Suprapubic skin (tissue), 4 donors: Measurements from ENCODE around the gene SLIT1. TPM values are rescaled to one million over a fixed set of nuclear protein-coding genes. Genes with fewer than 3 reads are reported as not detected.

Source experiments
- DNase-seq, 2 donors: peaks; one replicate each; pipeline ENCODE4 v3.0.0-alpha.2; 2019; ENCODE audit warnings: low spot score in 2 of 2
- H3K27ac ChIP-seq: fragments of 200-600 bp; sonication (generic); one replicate; pipeline ENCODE4 v1.5.1; 2019
- H3K27me3 ChIP-seq: fragments of 200-600 bp; sonication (generic); one replicate; pipeline ENCODE4 v1.5.1; 2019
- H3K36me3 ChIP-seq: fragments of 200-600 bp; sonication (generic); one replicate; pipeline ENCODE4 v1.5.1; 2019
- H3K4me1 ChIP-seq: fragments of 200-600 bp; sonication (generic); one replicate; pipeline ENCODE4 v1.5.1; 2019
- H3K4me3 ChIP-seq: fragments of 200-600 bp; sonication (generic); one replicate; pipeline ENCODE4 v1.5.1; 2019; ENCODE audit warnings: mild to moderate bottlenecking
- H3K9me3 ChIP-seq: fragments of 200-600 bp; sonication (generic); one replicate; pipeline ENCODE4 v1.5.1; 2019
- EP300 ChIP-seq: sonication (generic); formaldehyde crosslinking; IDR thresholded peaks from one replicate; pipeline ENCODE4 v1.6.1; 2017; ENCODE audit warnings: antibody characterized with exemption
- POLR2A ChIP-seq, 2 donors: fragments of 450-650 bp; IDR thresholded peaks; one replicate each; pipeline ENCODE4 v1.6.1; 2017; ENCODE audit warnings: antibody characterized with exemption in 2 of 2, mild to moderate bottlenecking in 2 of 2, moderate library complexity in 2 of 2
- POLR2AphosphoS5 ChIP-seq, 3 donors: sonication (generic); formaldehyde crosslinking; IDR thresholded peaks; one replicate each; pipeline ENCODE4 v1.6.1; 2017; ENCODE audit warnings: antibody characterized with exemption in 3 of 3
- WGBS: methylation state at CpG from one replicate; pipeline ENCODE4 v1.1.5; 2018; 5-methylcytosine and 5-hydroxymethylcytosine counted together
- total RNA-seq, 4 donors: library from RNA; depleted of rRNA; stranded (reverse); fragments of >200 nt; gene quantifications; one replicate each; pipeline ENCODE4 v1.1.0, GENCODE V29; 2016
- TF ChIP-seq, protein P1 (sequence below), 2 donors: fragments of 200-600 bp in 1 of 2; fragments of 450-650 bp in 1 of 2; sonication (generic) in 1 of 2; IDR thresholded peaks; one replicate each; pipeline ENCODE4 v1.5.1; 2016 to 2019; ENCODE audit warnings: antibody characterized with exemption in 2 of 2, mild to moderate bottlenecking in 1 of 2, moderate library complexity in 1 of 2

Gene SLIT1
- total RNA-seq, 4 donors from 2014 or later = 0.10 to 0.40 (median 0.11) TPM; not detected in 1

DNA sequence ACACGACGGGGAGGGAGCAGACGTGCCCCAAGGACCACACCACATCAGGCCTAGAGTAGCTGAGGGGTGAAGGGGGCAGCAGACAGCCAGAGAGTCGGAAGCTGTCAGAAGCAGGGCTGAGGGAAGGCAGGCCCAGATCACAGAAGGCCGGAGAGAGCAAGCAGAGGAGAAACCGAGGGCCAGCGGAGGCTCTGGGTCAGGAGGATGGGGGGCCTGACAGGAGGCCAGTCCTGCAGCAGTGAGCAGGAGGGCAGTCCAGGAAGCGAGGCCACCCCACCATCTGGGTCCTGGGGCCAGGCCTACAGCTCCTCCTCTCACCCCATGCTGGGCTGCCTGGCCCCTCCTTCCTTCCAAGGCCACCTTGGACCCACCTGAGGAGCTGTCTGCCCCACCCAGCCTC lies 20.3 kb downstream of the SLIT1 start:
- Histone ChIP-seq H3K4me3 (no peak overlapping the region), H3K27ac (no peak overlapping the region), H3K9me3 (no peaks in the 10 kb centered on the region), H3K27me3 (peaks cover 12% of the 10 kb centered on the region), H3K4me1 (no peaks in the 10 kb centered on the region), H3K36me3 (no peaks in the 10 kb centered on the region)
- DNase-seq = no peak
- TF ChIP-seq POLR2AphosphoS5 (IDR thresholded peaks at IDR 0.05) = no peak
- TF ChIP-seq, protein P1, sequence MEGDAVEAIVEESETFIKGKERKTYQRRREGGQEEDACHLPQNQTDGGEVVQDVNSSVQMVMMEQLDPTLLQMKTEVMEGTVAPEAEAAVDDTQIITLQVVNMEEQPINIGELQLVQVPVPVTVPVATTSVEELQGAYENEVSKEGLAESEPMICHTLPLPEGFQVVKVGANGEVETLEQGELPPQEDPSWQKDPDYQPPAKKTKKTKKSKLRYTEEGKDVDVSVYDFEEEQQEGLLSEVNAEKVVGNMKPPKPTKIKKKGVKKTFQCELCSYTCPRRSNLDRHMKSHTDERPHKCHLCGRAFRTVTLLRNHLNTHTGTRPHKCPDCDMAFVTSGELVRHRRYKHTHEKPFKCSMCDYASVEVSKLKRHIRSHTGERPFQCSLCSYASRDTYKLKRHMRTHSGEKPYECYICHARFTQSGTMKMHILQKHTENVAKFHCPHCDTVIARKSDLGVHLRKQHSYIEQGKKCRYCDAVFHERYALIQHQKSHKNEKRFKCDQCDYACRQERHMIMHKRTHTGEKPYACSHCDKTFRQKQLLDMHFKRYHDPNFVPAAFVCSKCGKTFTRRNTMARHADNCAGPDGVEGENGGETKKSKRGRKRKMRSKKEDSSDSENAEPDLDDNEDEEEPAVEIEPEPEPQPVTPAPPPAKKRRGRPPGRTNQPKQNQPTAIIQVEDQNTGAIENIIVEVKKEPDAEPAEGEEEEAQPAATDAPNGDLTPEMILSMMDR (IDR thresholded peaks at IDR 0.05) = no peak
- TF ChIP-seq POLR2A (IDR thresholded peaks at IDR 0.05) = no peak
- TF ChIP-seq EP300 = no peak
- 92% methylated on average over 8 of the region's 8 CpGs for WGBS

DNA sequence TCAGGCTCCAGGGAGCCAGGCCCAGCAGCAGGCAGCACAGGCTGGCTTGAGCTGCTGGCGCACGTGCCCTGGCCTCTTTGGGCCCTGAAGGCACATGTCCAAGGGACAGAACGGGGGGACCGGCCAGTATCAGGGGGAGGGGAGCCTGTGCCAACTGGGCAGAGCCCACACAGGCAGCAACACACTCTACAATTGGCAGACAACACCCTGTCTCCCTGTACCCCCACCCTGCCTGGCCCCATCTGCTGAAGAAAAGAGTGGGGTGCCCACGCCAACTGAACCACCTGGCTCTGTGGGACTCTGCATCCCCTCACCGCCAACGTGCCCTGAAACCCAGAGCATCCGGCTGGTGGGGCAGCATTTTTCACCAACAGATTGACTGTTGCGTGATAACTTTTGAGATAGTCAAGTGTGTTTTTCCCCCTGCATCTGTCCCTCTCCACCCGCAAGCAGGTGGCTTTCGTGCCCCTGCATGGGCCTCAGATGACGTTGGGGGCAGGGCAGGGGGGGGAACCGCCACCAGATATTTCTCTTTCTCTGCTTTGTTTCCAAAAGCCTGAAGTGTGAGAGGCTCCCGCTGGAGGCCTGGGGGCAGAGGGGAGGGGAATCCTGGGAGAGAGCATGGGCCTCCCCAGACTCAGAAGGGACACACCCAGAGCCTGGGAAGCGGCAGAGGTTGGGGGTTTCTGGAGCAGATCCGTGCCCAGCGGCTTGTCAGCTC lies 21.8 kb downstream of the SLIT1 start:
- Histone ChIP-seq H3K4me1 (no peaks in the 10 kb centered on the region), H3K9me3 (no peaks in the 10 kb centered on the region)
- no peak for DNase-seq

DNA sequence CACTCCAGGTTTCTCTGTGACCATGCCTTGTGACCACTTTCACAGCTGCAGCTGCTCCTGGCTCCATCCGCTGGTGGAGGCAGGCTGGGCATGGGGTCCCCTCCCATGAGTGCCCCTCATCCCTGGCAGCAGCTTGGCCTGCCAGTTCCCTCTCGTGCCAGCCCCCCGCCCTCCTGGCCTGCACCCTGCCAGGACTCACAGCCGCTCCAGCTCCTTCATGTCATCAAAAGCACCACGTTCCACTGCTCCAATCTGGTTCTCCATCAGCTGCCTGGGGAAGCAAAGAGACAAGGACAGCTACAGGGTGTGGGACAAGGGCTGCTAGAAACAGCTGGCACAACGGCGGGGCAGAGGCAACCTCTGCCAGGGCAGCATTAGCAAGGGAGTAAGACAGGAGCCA lies 22.6 kb downstream of the SLIT1 start:
- H3K4me3 ChIP-seq = no peak overlapping the region

More for the DNA sequence above, 21.8 kb downstream of the SLIT1 start:
- Histone ChIP-seq H3K4me3 (no peak overlapping the region), H3K36me3 (no peaks in the 10 kb centered on the region), H3K27me3 (peaks cover 3% of the 10 kb centered on the region), H3K27ac (no peak overlapping the region)
- TF ChIP-seq POLR2A (IDR thresholded peaks at IDR 0.05) = no peak
- TF ChIP-seq, protein P1 (IDR thresholded peaks at IDR 0.05) = no peak
- TF ChIP-seq POLR2AphosphoS5 (IDR thresholded peaks at IDR 0.05) = no peak
- no peak for TF ChIP-seq EP300
- 74% methylated on average over 15 of the region's 17 CpGs for WGBS

DNA sequence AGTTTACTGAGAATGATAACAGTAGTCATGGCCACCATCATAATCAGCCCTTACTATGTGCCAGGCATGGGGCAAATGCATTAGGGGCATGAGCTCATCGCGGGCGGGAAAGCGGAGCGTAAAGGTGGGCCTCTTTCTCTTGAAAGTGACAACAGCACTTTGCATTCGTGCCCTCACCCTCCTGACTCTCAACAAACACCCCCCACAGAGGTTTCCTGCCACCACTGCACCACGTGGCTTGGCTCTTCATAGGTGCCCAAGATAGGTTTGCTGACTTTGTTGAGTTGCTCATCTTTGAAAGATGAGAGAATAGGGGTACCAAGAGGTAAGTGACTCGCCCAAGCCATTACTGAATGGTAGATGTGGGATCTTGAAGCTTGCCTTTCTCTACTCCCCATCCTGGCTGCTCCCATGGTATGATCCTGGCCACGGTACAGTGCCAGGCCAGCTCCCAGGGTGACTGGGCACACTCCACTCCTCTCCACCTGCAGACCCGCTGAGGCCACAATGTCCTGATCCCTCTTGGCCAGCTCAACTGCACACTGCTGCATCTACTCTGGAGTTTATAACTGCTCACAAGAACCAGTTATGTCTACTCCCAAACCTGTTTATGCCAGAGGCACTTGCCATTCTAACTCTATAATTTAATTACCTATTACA lies 26.0 kb downstream of the SLIT1 start:
- Histone ChIP-seq H3K4me1 (no peaks in the 10 kb centered on the region), H3K27ac (no peak overlapping the region), H3K9me3 (no peaks in the 10 kb centered on the region), H3K36me3 (no peaks in the 10 kb centered on the region), H3K27me3 (no peaks in the 10 kb centered on the region), H3K4me3 (no peak overlapping the region)
- no peak for TF ChIP-seq POLR2AphosphoS5 (IDR thresholded peaks at IDR 0.05)
- TF ChIP-seq POLR2A (IDR thresholded peaks at IDR 0.05) = no peak
- TF ChIP-seq, protein P1 (IDR thresholded peaks at IDR 0.05) = no peak
- TF ChIP-seq EP300 = no peak
- DNase-seq = no peak
- 89% methylated on average over 10 of the region's 10 CpGs for WGBS

More for the DNA sequence above, 22.6 kb downstream of the SLIT1 start:
- 94% methylated on average over 3 of the region's 7 CpGs for WGBS
- DNase-seq = no peak
- H3K27me3 ChIP-seq = no peaks in the 10 kb centered on the region
- TF ChIP-seq POLR2A (IDR thresholded peaks at IDR 0.05) (no peak), POLR2AphosphoS5 (IDR thresholded peaks at IDR 0.05) (no peak), EP300 (no peak)
- TF ChIP-seq, protein P1 (IDR thresholded peaks at IDR 0.05) = no peak
- no peaks in the 10 kb centered on the region for H3K4me1 ChIP-seq
- no peaks in the 10 kb centered on the region for H3K9me3 ChIP-seq
- no peaks in the 10 kb centered on the region for H3K36me3 ChIP-seq
- H3K27ac ChIP-seq = no peak overlapping the region

DNA sequence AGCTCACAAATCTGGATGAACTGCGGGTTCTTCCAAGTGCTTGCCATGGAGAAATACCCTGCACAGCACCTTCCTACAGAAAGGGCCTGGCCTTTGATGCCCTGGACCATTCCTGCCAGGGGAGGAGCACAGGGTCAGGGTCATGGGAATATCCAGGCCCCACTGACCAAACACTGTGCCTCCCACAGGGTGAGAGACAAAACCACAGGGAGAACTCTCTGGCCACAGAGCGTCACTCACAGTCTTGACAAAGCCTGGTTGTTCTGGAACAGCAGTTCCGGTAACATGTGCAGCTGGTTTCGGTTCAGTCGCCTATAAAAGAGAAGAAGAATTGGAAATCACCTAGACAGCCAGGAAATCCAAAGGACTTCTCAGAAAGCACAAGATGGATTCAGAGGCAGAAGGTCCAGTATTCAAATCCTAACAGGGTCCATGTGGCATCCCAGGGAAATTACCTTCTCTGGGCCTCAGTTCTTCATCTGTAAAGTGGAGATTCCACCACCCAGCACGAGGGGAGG lies 28.1 kb downstream of the SLIT1 start:
- Histone ChIP-seq H3K27ac (no peak overlapping the region), H3K36me3 (no peaks in the 10 kb centered on the region), H3K9me3 (no peaks in the 10 kb centered on the region), H3K4me3 (no peak overlapping the region), H3K27me3 (no peaks in the 10 kb centered on the region), H3K4me1 (no peaks in the 10 kb centered on the region)
- DNase-seq = no peak
- 87% methylated on average over 6 of the region's 6 CpGs for WGBS
- TF ChIP-seq EP300 (no peak), POLR2A (IDR thresholded peaks at IDR 0.05) (no peak)
- TF ChIP-seq, protein P1 (IDR thresholded peaks at IDR 0.05) = no peak
